Lower lobe of right lung (tissue), 2 donors: Measurements from ENCODE around the gene TBX6. TPM values are rescaled to one million over a fixed set of nuclear protein-coding genes. Genes with fewer than 3 reads are reported as not detected.

Experiments used
- ATAC-seq, 2 donors: fragments of 200-7000 bp; cut with Tn5 transposase; one replicate each; pipeline ENCODE4 v1.9.1; 2020 to 2022; ENCODE audit warnings: mild to moderate bottlenecking in 2 of 2, moderate library complexity in 2 of 2
- DNase-seq: peaks from one replicate; pipeline ENCODE4 v3.0.0-alpha.2; 2020
- H3K27ac ChIP-seq: fragments of 200-600 bp; one replicate; pipeline ENCODE4 v1.8.0; 2022
- H3K27me3 ChIP-seq: fragments of 200-600 bp; one replicate; pipeline ENCODE4 v1.8.0; 2022; ENCODE audit warnings: low read depth
- H3K36me3 ChIP-seq: fragments of 200-600 bp; one replicate; pipeline ENCODE4 v1.8.0; 2022; ENCODE audit warnings: mild to moderate bottlenecking
- H3K4me1 ChIP-seq: fragments of 200-600 bp; one replicate; pipeline ENCODE4 v1.8.0; 2022
- H3K4me3 ChIP-seq: fragments of 200-600 bp; one replicate; pipeline ENCODE4 v1.8.0; 2022; ENCODE audit warnings: mild to moderate bottlenecking
- H3K9me3 ChIP-seq: fragments of 200-600 bp; one replicate; pipeline ENCODE4 v1.8.0; 2022
- intact Hi-C: fragments of 100-400 bp; cut with DNase I; formaldehyde crosslinking; loops from one replicate; pipeline ENCODE4 v1.11.0; 2022
- total RNA-seq: library from RNA; stranded (reverse); fragmentation: NEBNext Ultra II Directional; extraction: Animal tissue kit (Norgen Biotek cat#: 25700); gene quantifications from one replicate; pipeline ENCODE4 v1.2.1, GENCODE V29; 2021
- TF ChIP-seq, protein P1 (sequence below): fragments of 200-600 bp; IDR thresholded peaks from one replicate; pipeline ENCODE4 v1.8.0; 2022; ENCODE audit warnings: antibody characterized with exemption, mild to moderate bottlenecking
- donor health status: DM: no; HTN: yes; CAD: no; lungs with severe emphysema.

Gene TBX6
- total RNA-seq, 1 donor from 2014 or later = 1.6 TPM

DNA sequence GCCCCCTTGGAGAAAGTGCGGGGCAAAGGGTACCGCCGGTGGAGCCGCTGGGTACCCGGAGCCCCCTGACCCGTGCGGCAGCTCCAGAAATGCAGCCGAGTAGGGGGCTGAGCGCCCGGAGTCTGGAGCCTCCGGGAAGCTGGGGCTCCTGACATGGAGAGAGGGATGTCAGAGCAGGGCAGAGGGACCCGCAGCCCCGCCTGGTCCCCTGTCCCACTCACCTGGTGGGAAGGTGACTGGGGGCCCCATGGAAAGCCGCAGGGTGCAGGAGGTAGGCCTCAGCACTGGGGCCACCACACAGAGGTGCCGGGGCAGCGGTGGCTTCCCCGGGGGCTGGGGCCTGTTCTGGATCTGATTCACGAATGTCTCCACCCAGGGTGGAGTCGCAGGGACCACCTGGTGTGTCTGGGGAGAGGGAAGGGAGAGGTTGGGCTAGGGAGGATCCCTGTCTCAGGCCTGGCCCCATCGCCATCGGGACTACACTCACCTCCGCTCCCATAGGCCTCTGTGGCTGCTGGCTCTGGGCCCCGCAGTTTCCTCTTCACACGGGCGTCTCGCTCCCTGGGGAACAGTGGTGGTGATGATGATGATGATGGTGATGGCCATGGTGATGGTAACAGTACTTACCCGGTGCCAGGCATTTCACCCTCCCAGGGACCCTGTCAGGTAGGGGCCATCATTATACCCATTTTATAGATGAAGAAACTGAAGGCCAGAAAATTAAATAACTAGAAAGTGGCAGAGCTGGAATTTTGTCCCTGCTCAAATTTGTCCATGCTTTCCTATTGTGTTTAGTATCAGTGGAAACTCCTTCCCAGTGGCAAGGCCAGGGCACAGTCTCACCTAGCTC, 5.2 kb downstream of the TBX6 start:
- DNase-seq (no peak), ATAC-seq (no peak)
- intact Hi-C loops = no loop called here
- Histone ChIP-seq H3K4me1 (peaks cover 17% of the 10 kb centered on the region), H3K27ac (peak overlapping the region; percentile 24), H3K9me3 (no peaks in the 10 kb centered on the region), H3K36me3 (peaks cover 48% of the 10 kb centered on the region), H3K4me3 (no peak overlapping the region), H3K27me3 (no peaks in the 10 kb centered on the region)
- TF ChIP-seq, protein P1, sequence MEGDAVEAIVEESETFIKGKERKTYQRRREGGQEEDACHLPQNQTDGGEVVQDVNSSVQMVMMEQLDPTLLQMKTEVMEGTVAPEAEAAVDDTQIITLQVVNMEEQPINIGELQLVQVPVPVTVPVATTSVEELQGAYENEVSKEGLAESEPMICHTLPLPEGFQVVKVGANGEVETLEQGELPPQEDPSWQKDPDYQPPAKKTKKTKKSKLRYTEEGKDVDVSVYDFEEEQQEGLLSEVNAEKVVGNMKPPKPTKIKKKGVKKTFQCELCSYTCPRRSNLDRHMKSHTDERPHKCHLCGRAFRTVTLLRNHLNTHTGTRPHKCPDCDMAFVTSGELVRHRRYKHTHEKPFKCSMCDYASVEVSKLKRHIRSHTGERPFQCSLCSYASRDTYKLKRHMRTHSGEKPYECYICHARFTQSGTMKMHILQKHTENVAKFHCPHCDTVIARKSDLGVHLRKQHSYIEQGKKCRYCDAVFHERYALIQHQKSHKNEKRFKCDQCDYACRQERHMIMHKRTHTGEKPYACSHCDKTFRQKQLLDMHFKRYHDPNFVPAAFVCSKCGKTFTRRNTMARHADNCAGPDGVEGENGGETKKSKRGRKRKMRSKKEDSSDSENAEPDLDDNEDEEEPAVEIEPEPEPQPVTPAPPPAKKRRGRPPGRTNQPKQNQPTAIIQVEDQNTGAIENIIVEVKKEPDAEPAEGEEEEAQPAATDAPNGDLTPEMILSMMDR = no peak

DNA sequence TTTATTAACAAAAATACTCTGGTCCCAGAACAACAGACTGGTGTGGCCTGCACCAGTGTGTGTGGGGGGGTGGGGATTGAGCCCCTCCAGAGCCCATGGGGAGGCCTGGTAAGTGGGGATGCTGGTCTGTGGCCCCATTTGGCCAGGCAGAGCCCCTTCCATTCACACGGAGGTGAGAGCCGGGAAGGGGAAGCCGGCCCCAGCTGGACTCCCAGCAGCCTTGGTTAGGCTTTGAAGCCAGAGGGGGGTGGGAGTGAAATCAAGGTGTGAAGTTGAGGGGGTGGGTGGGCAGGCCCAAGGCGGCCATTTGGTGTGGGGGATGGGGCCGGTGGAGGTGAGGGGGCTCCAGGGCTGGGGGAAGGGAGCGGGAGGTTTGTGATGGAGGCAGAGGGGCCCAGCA, 5.9 kb downstream of the TBX6 start:
- TF ChIP-seq, protein P1 = no peak
- DNase-seq (no peak), ATAC-seq (no peak)
- Histone ChIP-seq H3K9me3 (no peaks in the 10 kb centered on the region), H3K4me3 (no peak overlapping the region), H3K27ac (no peak overlapping the region), H3K27me3 (no peaks in the 10 kb centered on the region), H3K4me1 (peaks cover 10% of the 10 kb centered on the region), H3K36me3 (peaks cover 55% of the 10 kb centered on the region)
- intact Hi-C loops = no loop called here

DNA sequence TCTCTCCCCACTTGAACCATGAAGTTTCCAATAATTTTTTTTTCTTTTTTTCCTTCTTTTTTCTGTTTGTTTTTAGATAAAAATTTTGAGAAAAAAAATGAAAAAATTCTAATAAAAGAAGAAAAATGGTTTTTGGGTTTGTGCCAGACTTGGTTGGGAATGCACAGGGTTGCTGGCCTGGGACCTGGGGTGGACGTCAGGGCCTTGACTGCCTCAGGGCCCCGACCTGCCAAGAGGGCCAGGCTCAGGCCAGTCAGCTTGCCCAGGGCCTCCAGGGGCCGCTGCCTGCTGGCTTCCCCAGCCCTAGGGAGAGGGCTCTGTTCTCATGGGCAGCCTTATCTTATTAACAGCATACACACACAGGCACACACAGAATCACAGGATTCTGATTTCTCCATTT, 6.5 kb downstream of the TBX6 start:
- H3K4me3 ChIP-seq = no peak overlapping the region
- intact Hi-C loops = no loop called here
- H3K36me3 ChIP-seq = peaks cover 61% of the 10 kb centered on the region
- no peaks in the 10 kb centered on the region for H3K9me3 ChIP-seq
- ATAC-seq (no peak), DNase-seq (no peak)
- H3K4me1 ChIP-seq = peaks cover 5% of the 10 kb centered on the region
- no peaks in the 10 kb centered on the region for H3K27me3 ChIP-seq
- TF ChIP-seq, protein P1 = no peak
- H3K27ac ChIP-seq = no peak overlapping the region

DNA sequence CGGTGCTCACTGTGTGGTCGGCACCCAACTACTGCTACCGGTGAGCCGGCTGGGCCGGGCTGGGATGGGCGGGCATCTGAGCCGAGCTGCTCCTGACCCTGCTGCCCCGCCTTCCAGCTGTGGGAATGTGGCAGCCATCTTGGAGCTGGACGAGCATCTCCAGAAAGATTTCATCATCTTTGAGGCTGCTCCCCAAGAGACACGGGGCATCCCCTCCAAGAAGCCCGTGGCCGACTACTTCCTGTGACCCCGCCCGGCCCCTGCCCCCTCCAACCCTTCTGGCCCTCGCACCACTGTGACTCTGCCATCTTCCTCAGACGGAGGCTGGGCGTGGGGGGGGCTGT, 6.9 kb downstream of the TBX6 start:
- peak in 1 of 2 donors; percentile 4 for ATAC-seq
- H3K4me3 ChIP-seq = no peak overlapping the region
- H3K4me1 ChIP-seq = no peaks in the 10 kb centered on the region
- intact Hi-C loops = no loop called here
- H3K27ac ChIP-seq = no peak overlapping the region
- DNase-seq = no peak
- H3K27me3 ChIP-seq = no peaks in the 10 kb centered on the region
- TF ChIP-seq, protein P1 = no peak
- H3K36me3 ChIP-seq = peaks cover 65% of the 10 kb centered on the region
- H3K9me3 ChIP-seq = no peaks in the 10 kb centered on the region

DNA sequence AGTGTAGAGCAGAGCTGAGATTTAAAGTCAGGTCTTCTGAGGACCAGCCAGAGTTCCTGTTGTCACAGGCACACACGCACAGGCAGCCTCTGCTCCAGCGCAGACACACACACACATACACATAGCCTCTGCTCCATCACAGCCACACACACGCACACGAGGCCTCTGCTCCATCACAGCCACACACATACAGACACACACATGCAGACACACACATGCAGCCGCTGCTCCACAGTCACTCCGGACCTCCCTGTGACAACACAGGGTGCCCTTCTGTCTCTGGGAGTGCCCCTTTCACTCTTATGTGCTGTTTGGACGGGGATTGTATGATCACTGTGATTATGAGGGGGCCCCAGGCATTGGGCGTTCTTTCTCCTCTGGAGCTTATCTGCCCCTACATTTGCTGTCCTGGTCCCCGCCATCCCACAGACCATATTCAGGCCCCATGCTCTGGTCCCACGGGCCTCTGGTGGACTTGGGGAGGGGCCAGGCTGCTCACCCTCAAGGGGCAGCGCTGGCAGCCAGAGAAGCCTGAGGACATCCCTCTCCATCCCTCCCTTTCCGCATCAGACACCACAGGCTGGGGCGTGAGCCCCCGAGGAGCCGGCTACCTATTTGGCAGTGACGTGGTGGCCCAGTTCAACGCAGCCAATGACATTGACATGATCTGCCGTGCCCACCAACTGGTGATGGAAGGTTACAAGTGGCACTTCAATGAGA, 7.5 kb downstream of the TBX6 start:
- intact Hi-C loops = no loop called here
- no peak overlapping the region for H3K27ac ChIP-seq
- H3K9me3 ChIP-seq = no peaks in the 10 kb centered on the region
- H3K4me3 ChIP-seq = no peak overlapping the region
- peaks cover 71% of the 10 kb centered on the region for H3K36me3 ChIP-seq
- H3K4me1 ChIP-seq = no peaks in the 10 kb centered on the region
- DNase-seq = no peak
- no peak for ATAC-seq
- TF ChIP-seq, protein P1 = no peak
- no peaks in the 10 kb centered on the region for H3K27me3 ChIP-seq
